Spleen (tissue), 7 donors: ENCODE measurements around the gene NR1I2.

ENCODE experiments used
- POLR2A ChIP-seq, 3 donors: fragments of 450-650 bp; IDR thresholded peaks; one replicate each; pipeline ENCODE4 v1.5.1; 2017; ENCODE audit warnings: antibody characterized with exemption in 3 of 3, mild to moderate bottlenecking in 1 of 3
- TF ChIP-seq, protein P1 (sequence below), 11 experiments: fragments of 200-600 bp in 7 of 11; fragments of 450-650 bp in 4 of 11; sonication (generic) in 4 of 11; IDR thresholded peaks in 8 of 11; conservative IDR thresholded peaks in 3 of 11; 1 replicate in 7 of 11; 2 replicates in 4 of 11; pipeline versions ENCODE4 v1.4.0 to v1.8.0; 2016 to 2021; ENCODE audit warnings: antibody characterized with exemption in 11 of 11, inconsistent platforms in 4 of 11, mild to moderate bottlenecking in 1 of 11
- donor health status: DM: no; HTN: no; CAD: no; lungs with moderate emphysema.
- donor health status: DM: no; HTN: no; CAD: no.
- donor health status: DM: no; HTN: no; CAD: no.

GRCh38 chr3:119810018-119810435 lies 28.1 kb downstream of the NR1I2 start:
- TF ChIP-seq, protein P1, sequence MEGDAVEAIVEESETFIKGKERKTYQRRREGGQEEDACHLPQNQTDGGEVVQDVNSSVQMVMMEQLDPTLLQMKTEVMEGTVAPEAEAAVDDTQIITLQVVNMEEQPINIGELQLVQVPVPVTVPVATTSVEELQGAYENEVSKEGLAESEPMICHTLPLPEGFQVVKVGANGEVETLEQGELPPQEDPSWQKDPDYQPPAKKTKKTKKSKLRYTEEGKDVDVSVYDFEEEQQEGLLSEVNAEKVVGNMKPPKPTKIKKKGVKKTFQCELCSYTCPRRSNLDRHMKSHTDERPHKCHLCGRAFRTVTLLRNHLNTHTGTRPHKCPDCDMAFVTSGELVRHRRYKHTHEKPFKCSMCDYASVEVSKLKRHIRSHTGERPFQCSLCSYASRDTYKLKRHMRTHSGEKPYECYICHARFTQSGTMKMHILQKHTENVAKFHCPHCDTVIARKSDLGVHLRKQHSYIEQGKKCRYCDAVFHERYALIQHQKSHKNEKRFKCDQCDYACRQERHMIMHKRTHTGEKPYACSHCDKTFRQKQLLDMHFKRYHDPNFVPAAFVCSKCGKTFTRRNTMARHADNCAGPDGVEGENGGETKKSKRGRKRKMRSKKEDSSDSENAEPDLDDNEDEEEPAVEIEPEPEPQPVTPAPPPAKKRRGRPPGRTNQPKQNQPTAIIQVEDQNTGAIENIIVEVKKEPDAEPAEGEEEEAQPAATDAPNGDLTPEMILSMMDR (IDR thresholded peaks at IDR 0.05 in 8 of 11, conservative IDR thresholded peaks at IDR 0.05 in 3 of 11), result peak in 3 of 11 experiments; percentile 13 to 42 (median 40)
- TF ChIP-seq POLR2A (IDR thresholded peaks at IDR 0.05), result no peak
